ENCODE measurements around the gene CACNA1I.

The CACNA1I gene

GRCh38 chr22:39535831-39536449 is 34.6 kb upstream of the CACNA1I start:
- no peak for DNase-seq

- DNase-seq: no peak
These were observed 33.8 kb upstream of the CACNA1I start for GRCh38 chr22:39536711-39537110.

GRCh38 chr22:39537975-39538374 is 32.6 kb upstream of the CACNA1I start:
- no peak for DNase-seq

GRCh38 chr22:39543095-39543494 is 27.5 kb upstream of the CACNA1I start:
- DNase-seq: no peak

- no peak for DNase-seq
These were observed 24.9 kb upstream of the CACNA1I start for GRCh38 chr22:39545386-39546365.

- DNase-seq: no peak
These were observed 23.5 kb upstream of the CACNA1I start for GRCh38 chr22:39546889-39547586.

- no peak for DNase-seq
These were observed 23.0 kb upstream of the CACNA1I start for GRCh38 chr22:39547587-39547947.

- DNase-seq: no peak
These were observed 17.1 kb upstream of the CACNA1I start for GRCh38 chr22:39553429-39553828.

GRCh38 chr22:39554151-39554550 is 16.4 kb upstream of the CACNA1I start:
- DNase-seq: no peak

- no peak for DNase-seq
These were observed 13.3 kb upstream of the CACNA1I start for GRCh38 chr22:39556970-39557841.

GRCh38 chr22:39558254-39558727 is 12.3 kb upstream of the CACNA1I start:
- DNase-seq: no peak

GRCh38 chr22:39558950-39559349 is 11.6 kb upstream of the CACNA1I start:
- no peak for DNase-seq

GRCh38 chr22:39559456-39560105 is 11.0 kb upstream of the CACNA1I start:
- DNase-seq: peak; percentile 2

- DNase-seq: no peak
These were observed 10.4 kb upstream of the CACNA1I start for GRCh38 chr22:39560127-39560526.

GRCh38 chr22:39562839-39563489 is 7.6 kb upstream of the CACNA1I start:
- DNase-seq: no peak

- no peak for DNase-seq
These were observed 6.8 kb upstream of the CACNA1I start for GRCh38 chr22:39563571-39564428.

GRCh38 chr22:39565414-39565944 is 5.1 kb upstream of the CACNA1I start:
- DNase-seq: no peak

GRCh38 chr22:39567135-39567946 is 3.2 kb upstream of the CACNA1I start:
- DNase-seq: no peak

All from inflammatory macrophage treated with lipopolysaccharide for 4 hours (primary cell).